ENCODE results near the gene FERMT2. TPM values are rescaled to one million over a fixed set of nuclear protein-coding genes. Genes with fewer than 3 reads are reported as not detected.

The FERMT2 gene
- total RNA-seq, 1 donor from 2014 or later: 188 TPM

DNA sequence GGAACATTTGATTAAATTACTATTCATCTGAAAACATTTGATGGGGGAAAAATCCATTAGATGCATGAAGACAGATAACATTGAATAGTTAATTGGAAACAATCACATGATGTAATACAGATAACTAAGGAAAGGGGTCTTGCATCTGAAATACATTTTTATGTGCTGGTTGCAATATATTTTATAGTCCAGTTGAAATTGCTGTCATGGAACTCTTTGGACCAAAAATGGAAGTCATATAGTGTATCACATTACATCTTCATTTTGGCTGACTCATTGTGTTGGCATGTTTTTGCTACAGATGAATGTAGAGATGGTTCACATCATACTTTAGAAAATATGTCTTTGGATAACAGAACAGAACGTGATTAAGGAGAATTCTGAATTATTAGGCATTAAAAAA lies 116.4 kb downstream of the FERMT2 start:
- Mint-ChIP-seq H3K9me3 (ENCODE audit: unreplicated experiment) (no peaks in the 10 kb centered on the region), H3K4me1 (ENCODE audit: unreplicated experiment) (peaks cover 9% of the 10 kb centered on the region), H3K36me3 (ENCODE audit: low read depth, unreplicated experiment) (no peaks in the 10 kb centered on the region), H3K27me3 (ENCODE audit: unreplicated experiment) (peaks cover 2% of the 10 kb centered on the region), H3K4me3 (ENCODE audit: unreplicated experiment) (no peak overlapping the region), H3K27ac (ENCODE audit: unreplicated experiment) (no peak overlapping the region)
- no peak for DNase-seq (ENCODE audit: low spot score)
- TF ChIP-seq, protein P1, sequence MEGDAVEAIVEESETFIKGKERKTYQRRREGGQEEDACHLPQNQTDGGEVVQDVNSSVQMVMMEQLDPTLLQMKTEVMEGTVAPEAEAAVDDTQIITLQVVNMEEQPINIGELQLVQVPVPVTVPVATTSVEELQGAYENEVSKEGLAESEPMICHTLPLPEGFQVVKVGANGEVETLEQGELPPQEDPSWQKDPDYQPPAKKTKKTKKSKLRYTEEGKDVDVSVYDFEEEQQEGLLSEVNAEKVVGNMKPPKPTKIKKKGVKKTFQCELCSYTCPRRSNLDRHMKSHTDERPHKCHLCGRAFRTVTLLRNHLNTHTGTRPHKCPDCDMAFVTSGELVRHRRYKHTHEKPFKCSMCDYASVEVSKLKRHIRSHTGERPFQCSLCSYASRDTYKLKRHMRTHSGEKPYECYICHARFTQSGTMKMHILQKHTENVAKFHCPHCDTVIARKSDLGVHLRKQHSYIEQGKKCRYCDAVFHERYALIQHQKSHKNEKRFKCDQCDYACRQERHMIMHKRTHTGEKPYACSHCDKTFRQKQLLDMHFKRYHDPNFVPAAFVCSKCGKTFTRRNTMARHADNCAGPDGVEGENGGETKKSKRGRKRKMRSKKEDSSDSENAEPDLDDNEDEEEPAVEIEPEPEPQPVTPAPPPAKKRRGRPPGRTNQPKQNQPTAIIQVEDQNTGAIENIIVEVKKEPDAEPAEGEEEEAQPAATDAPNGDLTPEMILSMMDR (IDR thresholded peaks at IDR 0.05; ENCODE audit: unreplicated experiment): no peak

DNA sequence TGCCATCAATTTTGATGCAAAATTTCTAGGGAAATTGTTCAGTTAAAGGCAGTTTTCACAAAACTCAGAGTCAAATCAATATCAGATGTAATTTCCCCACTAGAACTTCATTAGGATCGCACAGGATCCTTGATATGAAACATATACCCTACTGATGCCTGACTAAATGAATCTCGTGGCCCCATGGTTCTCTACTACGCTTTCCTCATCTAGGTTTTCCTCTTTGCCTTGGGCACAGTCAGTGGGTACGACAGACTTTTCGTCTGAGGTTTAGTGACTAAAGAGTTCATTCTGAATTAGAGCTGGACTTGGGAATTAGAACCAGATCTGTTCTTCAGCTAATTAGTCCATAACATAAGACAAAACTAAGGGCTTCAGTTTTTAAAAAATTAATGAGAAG lies 117.0 kb downstream of the FERMT2 start:
- Mint-ChIP-seq H3K4me3 (ENCODE audit: unreplicated experiment) (no peak overlapping the region), H3K9me3 (ENCODE audit: unreplicated experiment) (no peaks in the 10 kb centered on the region), H3K36me3 (ENCODE audit: low read depth, unreplicated experiment) (no peaks in the 10 kb centered on the region), H3K4me1 (ENCODE audit: unreplicated experiment) (peaks cover 9% of the 10 kb centered on the region), H3K27me3 (ENCODE audit: unreplicated experiment) (peaks cover 2% of the 10 kb centered on the region), H3K27ac (ENCODE audit: unreplicated experiment) (no peak overlapping the region)
- DNase-seq (ENCODE audit: low spot score): no peak
- TF ChIP-seq, protein P1 (IDR thresholded peaks at IDR 0.05; ENCODE audit: unreplicated experiment): no peak

DNA sequence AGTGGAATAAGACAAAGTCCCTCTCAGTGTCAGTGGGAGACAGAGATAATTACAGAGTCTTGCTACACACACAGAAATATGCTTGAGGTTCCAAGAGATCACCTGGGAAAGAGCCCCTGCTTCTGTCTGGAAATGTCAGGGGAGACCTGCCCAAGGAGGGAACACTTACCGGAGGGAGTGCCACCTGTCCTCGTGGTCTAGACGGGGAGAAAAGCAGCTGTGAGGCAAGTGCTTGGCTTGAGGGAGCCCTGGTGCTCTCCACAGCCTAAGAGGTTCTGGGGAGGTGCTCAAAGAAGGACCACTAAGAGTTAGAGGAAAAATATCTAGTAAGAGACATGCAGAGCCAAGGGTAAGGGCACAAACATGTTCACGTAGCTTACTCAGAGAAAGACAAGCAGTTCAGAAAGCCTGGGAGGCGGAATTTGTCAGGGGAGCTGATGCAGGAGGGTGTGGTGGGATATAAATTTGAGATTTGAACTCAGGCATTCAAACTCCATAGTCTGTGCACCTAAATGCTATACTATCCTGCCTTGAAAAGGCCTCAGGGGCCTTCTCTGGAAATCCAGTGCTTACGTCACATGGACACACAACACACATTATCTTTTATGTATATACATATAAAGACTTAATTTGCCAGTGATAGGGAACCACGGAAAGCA lies 121.2 kb downstream of the FERMT2 start:
- peaks cover 9% of the 10 kb centered on the region for H3K4me1 Mint-ChIP-seq (ENCODE audit: unreplicated experiment)
- no peak for DNase-seq (ENCODE audit: low spot score)
- no peaks in the 10 kb centered on the region for H3K36me3 Mint-ChIP-seq (ENCODE audit: low read depth, unreplicated experiment)
- TF ChIP-seq, protein P1 (IDR thresholded peaks at IDR 0.05; ENCODE audit: unreplicated experiment): no peak
- no peak overlapping the region for H3K27ac Mint-ChIP-seq (ENCODE audit: unreplicated experiment)
- no peak overlapping the region for H3K4me3 Mint-ChIP-seq (ENCODE audit: unreplicated experiment)
- peaks cover 3% of the 10 kb centered on the region for H3K27me3 Mint-ChIP-seq (ENCODE audit: unreplicated experiment)
- H3K9me3 Mint-ChIP-seq (ENCODE audit: unreplicated experiment): no peaks in the 10 kb centered on the region

DNA sequence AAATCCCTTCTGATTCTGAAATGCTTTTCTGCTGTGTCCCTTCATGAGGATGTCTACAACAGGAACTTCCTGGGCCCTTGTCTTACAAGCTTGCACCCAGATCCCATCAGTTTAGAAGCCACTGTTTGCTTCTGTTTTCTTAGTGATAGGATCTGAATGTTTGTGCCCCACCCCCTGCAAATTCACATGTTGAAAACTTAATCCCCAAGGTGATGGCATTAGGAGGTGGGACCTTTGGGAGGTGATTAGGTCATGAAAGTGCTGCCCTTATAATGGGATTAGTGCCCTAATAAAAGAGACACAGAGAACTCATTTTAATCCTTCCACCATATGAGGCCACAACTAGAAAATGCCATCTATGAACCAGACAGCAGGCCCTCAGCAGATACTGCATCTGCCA lies 123.4 kb downstream of the FERMT2 start:
- no peak for DNase-seq (ENCODE audit: low spot score)
- H3K27me3 Mint-ChIP-seq (ENCODE audit: unreplicated experiment): peaks cover 5% of the 10 kb centered on the region
- no peaks in the 10 kb centered on the region for H3K36me3 Mint-ChIP-seq (ENCODE audit: low read depth, unreplicated experiment)
- H3K27ac Mint-ChIP-seq (ENCODE audit: unreplicated experiment): no peak overlapping the region
- no peak overlapping the region for H3K4me3 Mint-ChIP-seq (ENCODE audit: unreplicated experiment)
- H3K4me1 Mint-ChIP-seq (ENCODE audit: unreplicated experiment): peaks cover 9% of the 10 kb centered on the region
- TF ChIP-seq, protein P1 (IDR thresholded peaks at IDR 0.05; ENCODE audit: unreplicated experiment): no peak
- H3K9me3 Mint-ChIP-seq (ENCODE audit: unreplicated experiment): no peaks in the 10 kb centered on the region

DNA sequence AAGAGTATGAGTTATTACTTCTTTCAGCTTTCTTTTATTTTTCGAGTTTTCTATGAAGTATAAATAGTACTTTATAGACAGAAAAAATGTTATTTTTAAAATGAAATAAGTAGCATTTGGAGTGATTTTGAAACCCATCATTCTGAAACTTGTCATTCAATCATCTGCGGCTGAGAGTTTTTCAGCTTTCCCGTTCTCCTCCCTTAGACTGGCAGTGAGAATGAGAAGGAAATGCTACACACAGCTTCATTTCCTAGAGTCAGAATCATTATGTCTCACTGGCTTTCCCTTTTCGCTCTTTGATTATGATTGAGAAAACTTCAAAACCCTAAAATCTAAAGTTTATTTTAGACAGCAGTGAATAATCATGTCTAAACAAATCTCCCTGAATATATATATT lies 125.8 kb downstream of the FERMT2 start:
- no peaks in the 10 kb centered on the region for H3K9me3 Mint-ChIP-seq (ENCODE audit: unreplicated experiment)
- no peak overlapping the region for H3K27ac Mint-ChIP-seq (ENCODE audit: unreplicated experiment)
- TF ChIP-seq, protein P1 (IDR thresholded peaks at IDR 0.05; ENCODE audit: unreplicated experiment): no peak
- no peak overlapping the region for H3K4me3 Mint-ChIP-seq (ENCODE audit: unreplicated experiment)
- peaks cover 3% of the 10 kb centered on the region for H3K27me3 Mint-ChIP-seq (ENCODE audit: unreplicated experiment)
- no peaks in the 10 kb centered on the region for H3K36me3 Mint-ChIP-seq (ENCODE audit: low read depth, unreplicated experiment)
- DNase-seq (ENCODE audit: low spot score): no peak
- no peaks in the 10 kb centered on the region for H3K4me1 Mint-ChIP-seq (ENCODE audit: unreplicated experiment)

All from endothelial cell (in vitro differentiated cells).